IPS-18c (cell line): ENCODE measurements around the gene KLHDC8A.
A peak's percentile ranks its signal among the peaks of the same experiment; 100 is the strongest.
"Not testable (repeated sequence)": the region's sequence is repeated elsewhere in the genome, so short reads cannot be mapped to it uniquely, and the experiment has no call there.

Experiments
- H3K4me3 ChIP-seq: 2 replicates; pipeline ENCODE4 v1.7.0; 2013; ENCODE audit warnings: low read depth, mild to moderate bottlenecking, low read length, moderate library complexity; ENCODE audit not compliant: insufficient read depth
- H3K9me3 ChIP-seq: one replicate; pipeline ENCODE4 v1.6.1; 2013; ENCODE audit warnings: mild to moderate bottlenecking, low read length, moderate library complexity; ENCODE audit not compliant: control insufficient read depth, insufficient read depth

The KLHDC8A gene

DNA sequence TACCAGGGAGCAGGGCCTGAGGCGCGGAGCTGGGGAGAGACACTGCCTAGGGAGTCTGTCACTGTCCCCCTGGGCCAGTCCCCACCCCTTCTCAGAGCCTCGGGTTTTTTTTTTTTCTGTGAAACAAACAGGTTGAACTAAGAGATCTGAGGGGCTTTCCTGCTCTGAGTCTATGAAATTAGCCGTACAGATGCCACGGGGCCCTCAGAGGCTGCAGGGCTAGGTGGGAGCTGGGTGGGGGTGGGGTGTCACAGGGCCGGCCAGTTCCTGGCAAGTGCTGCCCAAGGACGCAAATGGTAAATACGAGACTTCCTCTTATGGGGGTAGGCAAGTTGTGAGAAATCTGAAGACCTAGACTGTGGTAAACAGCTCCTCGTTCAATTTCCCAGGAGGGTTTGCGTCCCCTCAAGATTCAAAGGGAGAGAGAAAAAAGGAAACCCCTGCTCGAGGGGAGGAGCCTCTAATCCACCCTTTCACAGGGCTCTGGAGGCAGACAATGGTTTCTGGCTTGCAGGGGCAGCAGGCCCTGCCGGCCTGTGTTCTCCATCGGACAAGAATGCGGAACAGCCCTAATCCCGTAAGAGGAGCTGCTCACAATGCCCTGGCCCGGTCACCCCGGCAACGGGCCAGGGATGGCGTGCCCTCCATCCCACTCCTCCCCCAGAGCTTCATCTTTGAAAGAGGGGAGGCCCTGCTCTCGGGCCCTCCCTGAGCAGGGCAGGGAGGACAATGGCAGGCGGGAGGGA lies 43.0 kb downstream of the KLHDC8A start:
- no peak overlapping the region for H3K4me3 ChIP-seq
- H3K9me3 ChIP-seq, result no peaks in the 10 kb centered on the region

DNA sequence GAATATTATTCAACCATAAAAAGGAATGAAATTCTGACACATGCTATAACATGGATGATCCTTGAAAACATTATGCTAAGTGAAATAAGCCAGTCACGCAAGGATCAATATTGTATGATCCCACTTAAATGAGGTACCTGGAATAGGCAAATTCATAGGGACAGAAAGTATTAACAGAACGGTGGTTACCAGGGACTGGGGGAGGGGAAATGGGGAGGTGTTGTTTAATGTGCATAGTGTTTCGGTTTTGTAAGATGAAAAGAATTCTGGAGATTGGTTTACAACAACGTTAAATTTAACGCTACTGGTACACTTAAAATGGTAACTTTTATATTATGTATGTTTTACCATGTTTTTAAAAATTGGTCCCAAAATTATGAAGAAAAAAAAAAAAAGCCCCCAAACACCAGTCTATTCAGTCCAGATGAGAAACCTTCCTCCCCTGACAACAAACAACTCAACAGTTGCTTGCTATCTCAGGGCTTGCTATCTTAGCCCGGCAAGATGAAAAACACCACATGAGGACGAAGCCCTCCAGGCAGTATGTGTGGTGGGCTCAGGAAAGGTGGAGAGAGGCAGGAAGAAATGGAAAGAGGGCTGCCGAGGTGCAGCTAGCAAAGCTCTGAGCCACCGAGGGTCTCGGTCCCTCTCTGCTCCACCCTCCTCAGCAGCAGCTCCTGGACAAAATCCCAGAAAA lies 43.7 kb downstream of the KLHDC8A start:
- H3K9me3 ChIP-seq, result no peaks in the 10 kb centered on the region
- H3K4me3 ChIP-seq, result no peak overlapping the region

DNA sequence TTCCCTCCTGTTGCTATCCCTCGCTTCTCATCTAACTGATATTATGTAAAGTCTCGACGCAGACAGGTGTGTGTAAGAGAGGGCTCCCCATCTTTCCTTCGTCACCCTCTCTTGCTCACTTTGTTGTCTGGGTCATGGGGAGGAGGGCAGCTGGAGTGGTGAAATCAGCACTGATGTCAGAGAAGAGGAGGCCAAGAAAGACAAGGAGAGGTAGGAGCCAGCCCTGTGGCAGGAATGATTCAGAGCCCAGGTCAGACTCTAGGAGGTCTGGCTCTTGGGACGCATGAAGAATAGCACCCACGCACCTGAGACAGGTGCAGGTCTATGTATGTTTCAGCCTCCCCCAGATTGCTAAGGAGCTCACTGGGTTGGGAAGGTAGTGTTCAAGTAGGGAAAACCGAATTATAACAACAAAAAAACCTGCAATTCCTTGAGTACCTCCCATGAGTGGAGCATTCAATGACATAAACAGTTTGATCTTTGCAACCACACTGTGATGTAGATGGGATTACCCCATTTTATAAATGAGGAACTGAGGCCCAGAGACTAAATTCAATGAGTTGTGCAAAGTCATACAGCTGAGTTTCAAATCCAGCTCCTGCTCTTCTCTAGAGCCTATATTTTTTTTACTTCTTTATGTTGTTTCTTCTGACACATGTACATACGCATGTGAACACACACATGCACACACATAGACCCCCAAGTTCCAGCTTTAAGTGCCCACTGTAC lies 45.6 kb downstream of the KLHDC8A start:
- no peak overlapping the region for H3K4me3 ChIP-seq
- no peaks in the 10 kb centered on the region for H3K9me3 ChIP-seq

DNA sequence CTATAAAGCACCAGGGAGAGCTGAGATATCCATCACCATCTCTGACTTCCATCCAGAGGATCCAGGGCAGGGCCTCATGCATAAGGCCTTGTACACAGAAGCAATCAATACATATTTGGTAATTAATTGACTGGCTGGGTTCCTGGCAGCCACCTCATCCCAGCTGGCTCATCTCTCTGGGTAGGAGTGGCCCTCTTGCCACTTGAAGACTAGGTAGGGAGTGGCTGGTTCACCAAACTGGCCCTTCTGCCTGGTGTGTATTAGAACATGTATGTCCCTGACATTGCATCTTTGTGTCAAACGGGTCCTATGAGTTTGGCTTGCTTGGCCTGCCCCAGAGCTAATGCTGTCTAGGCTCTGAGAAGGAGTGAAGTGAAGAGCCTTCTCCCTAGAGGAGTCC lies 47.0 kb downstream of the KLHDC8A start:
- no peaks in the 10 kb centered on the region for H3K9me3 ChIP-seq
- H3K4me3 ChIP-seq, result no peak overlapping the region

DNA sequence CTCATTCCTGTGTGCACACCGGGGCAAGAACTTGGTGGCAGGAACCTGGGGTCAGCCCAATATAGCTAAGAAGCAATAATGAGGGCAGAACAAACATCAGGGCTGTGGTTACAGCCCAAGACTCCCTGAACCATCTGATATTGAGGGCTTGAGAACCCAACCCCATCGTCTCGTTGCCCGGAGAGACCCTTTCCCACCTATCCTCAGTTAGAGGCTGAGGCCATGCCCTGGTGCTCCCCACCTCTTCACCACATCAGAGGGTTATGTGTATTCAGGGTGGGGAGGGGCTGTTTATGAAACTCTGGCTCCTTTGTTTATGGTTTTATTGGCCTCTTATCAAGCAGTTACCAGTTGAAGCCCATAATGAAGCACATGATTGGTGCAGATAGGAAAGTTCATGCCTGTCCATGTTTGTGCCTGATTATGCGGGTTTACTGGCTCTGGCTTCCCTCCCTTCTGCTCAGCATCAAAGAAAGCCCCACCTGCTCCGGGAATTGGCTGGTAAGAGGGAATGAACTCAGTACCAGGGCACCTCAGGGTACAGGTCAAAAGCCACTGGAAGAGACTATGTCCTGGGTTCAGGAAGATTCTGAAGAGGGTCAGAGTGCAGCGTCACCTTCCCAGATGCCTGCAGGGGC lies 49.7 kb downstream of the KLHDC8A start:
- no peaks in the 10 kb centered on the region for H3K9me3 ChIP-seq

DNA sequence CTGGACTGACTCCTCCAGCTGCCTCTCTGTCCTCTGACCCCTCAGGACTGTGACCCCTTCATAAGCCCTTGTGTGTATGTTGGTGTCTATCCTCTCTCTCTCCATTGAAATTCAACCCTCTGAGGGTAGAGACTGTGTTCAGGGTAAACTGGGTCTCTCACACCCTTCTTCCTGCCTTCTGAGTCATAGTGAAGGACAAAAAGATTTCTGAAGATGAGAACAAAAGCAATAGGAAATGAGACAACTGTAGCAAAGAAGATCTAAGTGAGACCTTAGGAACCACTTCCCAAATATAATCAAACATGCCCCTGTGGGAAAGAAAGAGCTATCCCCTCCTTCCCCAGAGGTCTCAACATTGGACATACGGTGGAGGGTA lies 52.0 kb downstream of the KLHDC8A start:
- no peak overlapping the region for H3K4me3 ChIP-seq
- H3K9me3 ChIP-seq, result no peaks in the 10 kb centered on the region

More for the DNA sequence above, 49.7 kb downstream of the KLHDC8A start:
- no peak overlapping the region for H3K4me3 ChIP-seq

DNA sequence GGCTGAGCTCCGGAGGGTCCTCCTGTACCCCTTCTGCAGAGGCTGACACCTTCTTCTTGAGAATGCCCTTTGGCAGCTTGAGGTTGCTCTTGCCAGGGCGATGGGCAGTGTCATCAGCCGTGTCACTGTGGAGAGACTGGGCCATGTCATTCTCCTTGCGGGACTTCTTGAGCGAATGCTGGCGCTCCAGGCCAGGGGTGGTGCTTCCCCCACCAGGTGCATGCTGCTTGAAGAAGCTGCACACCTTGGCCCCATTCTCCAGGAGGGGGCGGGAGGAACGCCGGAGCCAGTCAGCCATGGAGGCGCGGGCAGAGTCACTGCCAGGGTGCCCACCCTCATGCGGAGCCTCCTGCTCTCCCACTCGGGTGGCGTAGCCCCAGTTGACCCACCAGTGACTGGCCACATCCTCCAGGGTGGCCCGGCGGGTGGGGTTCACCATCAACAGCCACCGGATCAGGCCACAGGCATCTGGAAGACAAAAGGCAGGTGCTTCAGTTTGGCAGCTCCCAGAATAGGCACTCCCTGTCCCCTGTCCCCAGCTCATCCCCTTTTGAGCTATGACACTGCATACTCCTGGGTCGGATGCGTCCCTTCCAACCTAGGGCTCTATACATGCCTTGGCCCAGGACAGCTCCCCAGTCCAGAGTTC lies 52.6 kb downstream of the KLHDC8A start:
- Histone ChIP-seq H3K4me3 (no peak overlapping the region), H3K9me3 (no peaks in the 10 kb centered on the region)

DNA sequence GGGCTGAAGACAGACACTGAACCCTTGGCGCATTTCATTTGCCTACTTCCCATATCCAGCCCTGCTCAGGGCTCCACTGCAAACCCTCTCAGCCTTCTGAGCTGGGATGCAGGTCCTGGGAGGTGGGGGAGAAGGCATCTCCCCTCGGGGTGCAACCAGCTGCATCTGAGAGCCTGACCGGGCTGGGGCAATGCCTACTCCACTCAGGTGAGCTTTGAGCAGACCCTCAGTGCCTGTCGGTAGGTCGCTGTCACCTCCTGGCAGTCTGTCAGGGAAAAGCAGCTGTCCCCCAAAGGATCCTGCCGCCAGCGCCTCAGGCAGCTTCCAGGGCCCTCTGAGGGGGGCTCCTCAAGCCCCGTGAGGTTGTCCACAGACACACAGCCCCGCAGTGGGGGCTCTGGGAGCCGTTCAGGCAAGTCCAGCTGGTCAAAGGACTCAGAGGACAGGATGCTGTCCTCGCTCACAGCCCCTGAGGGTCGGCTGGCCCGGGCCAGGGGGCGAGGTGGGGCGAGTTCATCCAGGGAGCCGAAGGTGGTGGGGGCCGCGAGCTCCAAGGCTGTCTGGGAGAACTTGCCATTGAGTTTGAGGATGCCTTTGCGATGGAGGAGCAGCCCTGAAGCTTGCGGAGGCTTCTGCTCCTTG lies 53.4 kb downstream of the KLHDC8A start:
- no peak overlapping the region for H3K4me3 ChIP-seq
- H3K9me3 ChIP-seq, result no peaks in the 10 kb centered on the region

DNA sequence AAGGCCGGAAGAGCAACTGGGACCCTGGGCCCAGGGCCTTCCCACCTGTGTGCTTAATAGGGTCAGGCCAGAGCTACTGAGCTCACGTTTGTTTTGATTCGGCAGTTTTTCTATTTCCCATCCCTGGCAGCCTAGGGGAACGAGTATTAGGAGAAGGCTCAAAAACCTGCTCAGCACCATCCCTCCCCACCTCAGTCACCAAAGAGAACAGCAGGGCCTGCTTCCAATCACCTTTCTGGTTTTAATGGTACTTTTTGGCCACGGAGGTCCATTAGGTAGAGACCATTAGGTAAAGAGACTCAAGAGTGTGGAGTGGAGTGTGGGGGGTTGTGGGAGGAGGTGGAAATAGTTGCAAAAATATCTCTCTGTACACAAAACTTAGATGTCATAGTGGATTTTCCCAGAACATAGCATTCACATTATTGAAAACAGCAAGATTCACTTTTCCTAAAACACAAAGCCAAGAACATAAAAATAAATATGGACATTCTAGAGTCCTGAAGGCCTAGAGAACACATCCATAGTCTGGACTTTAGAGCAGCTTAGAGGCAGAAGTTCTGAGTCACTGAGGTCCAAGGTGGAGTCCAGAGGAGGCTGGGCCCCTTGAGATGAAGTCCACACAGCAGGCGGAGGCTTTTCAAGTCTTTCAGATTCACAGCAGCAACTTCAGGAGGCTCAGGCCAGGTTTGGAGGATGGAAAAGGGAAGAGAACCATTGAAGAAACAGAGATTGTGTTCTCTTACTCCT lies 54.7 kb downstream of the KLHDC8A start:
- H3K9me3 ChIP-seq, result no peaks in the 10 kb centered on the region
- peak overlapping the region; percentile 20 for H3K4me3 ChIP-seq

DNA sequence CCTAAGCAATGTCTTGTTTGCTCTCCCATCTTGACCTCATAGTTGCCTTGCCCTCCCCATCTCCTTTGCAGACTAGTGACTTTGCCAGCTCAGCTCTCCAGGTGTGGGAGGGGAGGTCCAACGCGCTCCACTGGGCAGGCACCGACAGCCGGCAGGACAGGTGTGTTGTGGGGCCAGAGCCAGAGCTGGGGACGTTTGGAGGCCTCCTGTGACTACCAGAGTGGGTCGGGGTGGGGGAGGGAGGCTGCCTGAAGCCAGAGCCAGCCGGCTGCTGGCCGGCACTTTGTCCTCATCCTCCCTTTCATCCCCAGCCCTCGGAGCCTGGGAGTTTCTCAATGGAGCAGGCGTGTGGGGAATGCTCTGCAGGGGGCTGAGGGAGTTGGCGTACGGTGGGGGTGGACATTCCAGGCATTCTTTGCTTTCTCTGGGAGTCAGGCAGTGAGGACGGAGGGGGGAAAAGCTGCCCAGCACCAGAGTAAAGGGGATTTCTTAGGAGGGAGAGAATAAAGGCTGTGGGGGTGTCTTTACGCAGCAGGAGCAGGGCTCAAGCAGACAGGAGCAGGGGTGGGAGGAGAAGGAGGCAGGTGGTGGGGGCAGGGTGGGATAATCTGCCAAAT lies 55.4 kb downstream of the KLHDC8A start:
- Histone ChIP-seq H3K4me3 (peak overlapping the region; percentile 28; the same call in 1 of the 2 replicates), H3K9me3 (no peaks in the 10 kb centered on the region)

DNA sequence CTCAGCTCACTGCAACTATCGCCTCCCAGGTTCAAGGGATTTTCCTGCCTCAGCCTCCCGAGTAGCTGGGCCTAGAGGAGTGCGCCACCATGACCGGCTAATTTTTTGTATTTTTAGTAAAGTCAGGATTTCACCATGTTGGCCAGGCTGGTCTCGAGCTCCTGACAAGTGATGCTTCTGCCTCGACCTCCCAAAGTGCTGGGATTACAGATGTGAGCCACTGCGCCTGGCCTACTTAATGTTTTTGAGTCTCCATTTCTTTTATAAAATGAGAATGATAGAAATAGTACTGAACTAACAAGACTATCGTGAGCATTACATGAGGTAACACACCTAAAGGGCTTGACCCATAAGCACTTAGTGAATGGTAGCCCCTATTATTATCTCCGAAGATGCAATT lies 56.6 kb downstream of the KLHDC8A start:
- no peak overlapping the region for H3K4me3 ChIP-seq
- H3K9me3 ChIP-seq, result no peaks in the 10 kb centered on the region

DNA sequence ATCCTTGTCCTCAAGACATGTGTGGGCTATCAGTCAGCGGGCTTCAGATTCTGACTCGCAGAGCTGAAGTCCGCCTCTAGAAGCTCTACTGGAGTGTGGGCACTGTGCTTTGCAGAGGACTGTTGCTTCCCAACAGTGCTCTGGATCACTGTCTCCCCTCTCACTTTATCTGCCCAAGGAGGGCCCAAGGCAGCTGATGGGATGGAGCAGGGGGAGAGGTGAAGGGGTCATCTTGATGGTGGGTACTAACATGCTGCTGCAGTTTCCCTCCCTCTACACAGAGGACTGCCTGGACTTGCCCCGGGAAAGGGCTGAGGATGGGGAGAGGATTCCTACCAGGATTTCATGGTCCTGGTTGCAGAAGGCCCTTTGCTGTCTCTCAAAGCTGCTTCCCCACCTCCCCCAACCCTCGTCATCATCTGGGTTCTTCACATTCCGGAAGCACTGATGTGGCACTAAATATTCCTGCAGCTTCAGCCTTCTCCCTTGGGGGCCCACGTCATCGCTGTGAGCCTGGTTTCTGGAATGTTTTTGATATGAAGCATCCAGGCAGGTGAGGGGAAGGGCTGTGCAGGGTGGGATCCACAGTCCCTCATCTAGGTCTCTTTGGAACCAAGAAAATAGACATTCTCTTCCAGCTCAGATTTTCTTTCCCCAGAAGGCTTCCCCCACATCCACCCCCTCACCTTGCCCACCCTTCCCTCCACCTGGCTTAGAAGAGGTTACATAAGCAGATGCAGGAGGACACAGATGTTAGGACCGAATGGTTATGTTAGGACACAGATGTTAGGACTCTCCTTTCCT lies 58.3 kb downstream of the KLHDC8A start:
- Histone ChIP-seq H3K9me3 (no peaks in the 10 kb centered on the region), H3K4me3 (peak overlapping the region; percentile 9; the same call in 1 of the 2 replicates)

DNA sequence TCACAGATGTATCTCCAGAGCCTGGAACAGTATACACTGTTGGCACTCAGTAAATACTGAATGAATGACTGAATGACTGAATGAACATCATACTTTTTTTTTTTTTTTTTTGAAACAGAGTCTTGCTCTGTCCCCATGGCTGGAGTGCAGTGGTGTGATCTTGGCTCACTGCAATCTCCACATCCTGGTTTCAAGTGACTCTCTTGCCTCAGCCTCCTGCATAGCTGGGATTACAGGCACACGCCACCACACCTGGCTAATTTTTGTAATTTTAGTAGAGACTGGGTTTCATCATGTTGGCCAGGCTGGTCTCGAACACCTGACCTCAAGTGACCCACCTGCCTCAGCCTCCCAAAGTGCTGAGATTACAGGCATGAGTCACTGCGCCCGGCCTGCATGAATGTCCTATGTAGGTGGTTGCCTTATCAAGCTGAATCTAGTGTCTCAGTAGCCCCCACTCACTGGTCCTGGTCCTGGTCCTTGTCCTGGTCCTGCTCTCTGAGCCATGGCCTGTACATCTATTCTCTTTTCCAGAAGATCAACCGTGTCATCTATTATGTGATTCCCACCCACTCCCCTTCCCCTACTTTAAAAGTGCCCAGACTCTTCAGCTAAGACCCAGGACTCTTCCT lies 59.1 kb downstream of the KLHDC8A start:
- not testable (repeated sequence) for H3K4me3 ChIP-seq, H3K9me3 ChIP-seq

DNA sequence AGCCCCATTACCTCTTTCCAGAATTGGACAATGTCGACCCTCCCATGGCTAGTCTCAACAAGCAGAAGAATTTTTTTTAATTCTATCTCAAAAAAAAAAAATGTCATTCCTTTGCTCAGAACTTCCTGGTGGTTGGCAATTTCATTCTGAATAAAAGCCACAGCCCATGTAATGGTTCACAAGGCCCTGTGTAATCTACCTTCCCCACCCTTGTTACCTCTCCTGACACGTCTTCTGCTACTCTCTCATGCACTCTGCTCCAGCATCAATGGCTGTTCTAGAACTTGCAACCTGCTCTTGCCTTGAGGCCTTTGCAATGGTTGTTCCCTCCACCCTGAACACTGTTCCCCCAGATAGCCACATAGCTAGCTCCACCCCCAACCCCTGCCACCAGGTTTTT lies 60.6 kb downstream of the KLHDC8A start:
- Histone ChIP-seq H3K9me3 (peaks cover 2% of the 10 kb centered on the region), H3K4me3 (no peak overlapping the region)

DNA sequence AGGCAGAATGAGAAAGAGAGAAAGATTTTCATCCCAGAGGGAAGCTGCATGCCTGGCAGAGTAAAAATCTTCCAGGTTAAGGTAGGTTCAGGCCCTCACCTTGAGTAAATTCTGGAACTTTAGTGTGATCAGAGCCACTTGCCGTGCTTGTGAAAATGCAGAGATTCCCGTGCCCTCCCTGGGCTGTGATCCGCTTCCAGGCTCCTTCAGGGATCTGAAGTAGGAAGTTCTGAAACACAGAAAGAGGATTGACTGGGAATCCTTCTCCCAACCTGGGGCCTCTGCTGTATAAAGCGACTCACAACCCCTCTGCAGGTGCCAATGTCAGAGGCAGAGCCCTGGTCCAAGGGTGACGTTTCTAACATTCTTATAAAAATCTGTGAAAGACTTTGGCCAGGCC lies 61.8 kb downstream of the KLHDC8A start:
- peaks cover 2% of the 10 kb centered on the region for H3K9me3 ChIP-seq
- H3K4me3 ChIP-seq, result no peak overlapping the region
